GM11168 (cell line): Measurements from ENCODE around the gene RAD21L1.

Experiments
- in situ Hi-C: fragments of 300-500 bp; cut with MboI; formaldehyde crosslinking; loops from one replicate; pipeline ENCODE4 v1.12.0; 2022; ENCODE audit warnings: low sequenced_read_pairs; ENCODE audit not compliant: unreplicated experiment

RAD21L1 gene

GRCh38 chr20:1225783-1226654, at the start of gene RAD21L1:
RAD21L1 (plus strand) TSS chr20:1226044; CDS start chr20:1228454, 2,410 bp downstream.
- in situ Hi-C loops = no loop called here

- in situ Hi-C loops = no loop called here
Measured at GRCh38 chr20:1177680-1178079, 48.2 kb upstream of the RAD21L1 start.

- in situ Hi-C loops = no loop called here
Measured at GRCh38 chr20:1178103-1178502, 47.7 kb upstream of the RAD21L1 start.

GRCh38 chr20:1178623-1179022, 47.2 kb upstream of the RAD21L1 start:
- in situ Hi-C loops = no loop called here

GRCh38 chr20:1180949-1181348, 44.9 kb upstream of the RAD21L1 start:
- in situ Hi-C loops = no loop called here

GRCh38 chr20:1182106-1182505, 43.7 kb upstream of the RAD21L1 start:
- in situ Hi-C loops = no loop called here

GRCh38 chr20:1183153-1183552, 42.7 kb upstream of the RAD21L1 start:
- in situ Hi-C loops = no loop called here

GRCh38 chr20:1184260-1184637, 41.6 kb upstream of the RAD21L1 start:
- in situ Hi-C loops = no loop called here

- in situ Hi-C loops = no loop called here
Measured at GRCh38 chr20:1184638-1185315, 41.1 kb upstream of the RAD21L1 start, which contains the start of gene TMEM74B. TMEM74B (minus strand) TSS chr20:1184981; CDS start chr20:1183801, 1,180 bp downstream.

- in situ Hi-C loops = no loop called here
Measured at GRCh38 chr20:1185316-1185741, 40.5 kb upstream of the RAD21L1 start.

- in situ Hi-C loops = no loop called here
Measured at GRCh38 chr20:1185790-1186334, 40.0 kb upstream of the RAD21L1 start.

- in situ Hi-C loops = no loop called here
Measured at GRCh38 chr20:1186367-1186991, 39.4 kb upstream of the RAD21L1 start.

- in situ Hi-C loops = no loop called here
Measured at GRCh38 chr20:1187605-1188171, 38.2 kb upstream of the RAD21L1 start.

GRCh38 chr20:1188347-1188746, 37.5 kb upstream of the RAD21L1 start:
- in situ Hi-C loops = no loop called here

- in situ Hi-C loops = no loop called here
Measured at GRCh38 chr20:1189827-1190226, 36.0 kb upstream of the RAD21L1 start.

GRCh38 chr20:1190847-1191246, 35.0 kb upstream of the RAD21L1 start:
- in situ Hi-C loops = no loop called here

- in situ Hi-C loops = no loop called here
Measured at GRCh38 chr20:1191299-1191698, 34.5 kb upstream of the RAD21L1 start.

GRCh38 chr20:1195226-1195625, 30.6 kb upstream of the RAD21L1 start:
- in situ Hi-C loops = no loop called here

- in situ Hi-C loops = no loop called here
Measured at GRCh38 chr20:1196634-1197033, 29.2 kb upstream of the RAD21L1 start.

- in situ Hi-C loops = no loop called here
Measured at GRCh38 chr20:1197801-1198200, 28.0 kb upstream of the RAD21L1 start.
